ENCODE results near the gene PAAF1. TPM values are rescaled to one million over a fixed set of nuclear protein-coding genes. Genes with fewer than 3 reads are reported as not detected.

The PAAF1 gene
- total and polyA plus RNA-seq, 2 experiments from 2014 or later = 6.7 to 24.1 TPM

GRCh38 chr11:73839123-73839457 lies 37.7 kb upstream of the PAAF1 start:
- TF ChIP-seq EZH2phosphoT487 (IDR thresholded peaks at IDR 0.05; ENCODE audit: insufficient read depth, low read depth) (no peak), EZH2 (IDR thresholded peaks at IDR 0.05; ENCODE audit: insufficient read depth, poor library complexity, severe bottlenecking) (no peak)
- Histone ChIP-seq H3K27ac (no peak overlapping the region), H2AFZ (no peak overlapping the region), H3K27me3 (replicated peaks; ENCODE audit: insufficient read depth) (no peaks in the 10 kb centered on the region), H3K9me2 (ENCODE audit: insufficient read depth) (no peaks in the 10 kb centered on the region), H3K4me2 (ENCODE audit: unreplicated experiment) (no peak overlapping the region), H3K36me3 (ENCODE audit: low read depth) (no peaks in the 10 kb centered on the region), H3K9me3 (ENCODE audit: low read depth) (no peaks in the 10 kb centered on the region), H4K20me1 (ENCODE audit: insufficient read depth) (no peaks in the 10 kb centered on the region), H3K79me2 (ENCODE audit: insufficient read depth) (no peaks in the 10 kb centered on the region), H3F3A (ENCODE audit: insufficient read depth) (0 out of 2 replicates have a peak, but pooled peaks cover 8% of the 10 kb centered on the region), H3K4me3 (no peak overlapping the region), H3K9ac (no peak overlapping the region), H3K4me1 (ENCODE audit: insufficient read depth) (peaks cover 8% of the 10 kb centered on the region; the same call in 1 of the 2 replicates)
- DNase-seq = no peak
- in situ Hi-C loops (cut with MboI) = no loop called here

GRCh38 chr11:73851046-73851764 lies 25.6 kb upstream of the PAAF1 start:
- no peak overlapping the region for H3K27ac ChIP-seq
- TF ChIP-seq EZH2 (IDR thresholded peaks at IDR 0.05; ENCODE audit: insufficient read depth, poor library complexity, severe bottlenecking) (no peak), EZH2phosphoT487 (IDR thresholded peaks at IDR 0.05; ENCODE audit: insufficient read depth, low read depth) (no peak)
- H3K4me2 ChIP-seq (ENCODE audit: unreplicated experiment) = no peak overlapping the region
- no peak overlapping the region for H3K9ac ChIP-seq
- H3K4me3 ChIP-seq = no peak overlapping the region
- H3K9me2 ChIP-seq (ENCODE audit: insufficient read depth) = no peaks in the 10 kb centered on the region
- H3F3A ChIP-seq (ENCODE audit: insufficient read depth) = no peaks in the 10 kb centered on the region
- in situ Hi-C loops (cut with MboI) = no loop called here
- no peaks in the 10 kb centered on the region for H3K79me2 ChIP-seq (ENCODE audit: insufficient read depth)
- 96 to 97% methylated on average over 3 of the region's 3 CpGs for WGBS, 2 experiments (ENCODE audit: low coverage in 1 of 2, low lambda C conversion rate in 2 of 2, missing lambda C conversion rate in 2 of 2)
- DNase-seq = no peak
- no peaks in the 10 kb centered on the region for H3K27me3 ChIP-seq (replicated peaks; ENCODE audit: insufficient read depth)
- H3K36me3 ChIP-seq (ENCODE audit: low read depth) = no peaks in the 10 kb centered on the region
- no peaks in the 10 kb centered on the region for H3K9me3 ChIP-seq (ENCODE audit: low read depth)
- no peaks in the 10 kb centered on the region for H4K20me1 ChIP-seq (ENCODE audit: insufficient read depth)
- no peak overlapping the region for H2AFZ ChIP-seq
- no peaks in the 10 kb centered on the region; the same call in 1 of the 2 replicates for H3K4me1 ChIP-seq (ENCODE audit: insufficient read depth)

DNA sequence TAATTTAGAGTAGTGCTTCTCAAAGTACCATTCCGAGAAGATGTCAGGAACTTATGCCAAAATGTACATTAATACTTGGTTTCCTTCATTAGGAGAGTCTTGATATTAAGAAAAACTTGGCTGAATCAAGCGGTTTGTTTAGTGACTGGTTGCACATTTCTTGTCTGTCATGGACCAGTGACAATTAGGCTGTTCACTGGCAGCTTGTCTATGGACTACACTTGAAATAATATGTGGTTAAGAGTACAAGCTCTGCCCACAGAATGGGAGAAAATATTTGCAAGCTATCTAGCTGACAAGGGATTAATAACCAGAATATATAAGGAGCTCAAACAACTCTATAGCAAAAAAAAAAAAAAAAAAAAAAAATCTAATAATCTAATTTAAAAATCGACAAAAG lies 24.8 kb upstream of the PAAF1 start:
- H3K27ac ChIP-seq = no peak overlapping the region
- no peak overlapping the region for H3K4me3 ChIP-seq
- DNase-seq = no peak
- H4K20me1 ChIP-seq (ENCODE audit: insufficient read depth) = no peaks in the 10 kb centered on the region
- H3K9me2 ChIP-seq (ENCODE audit: insufficient read depth) = no peaks in the 10 kb centered on the region
- TF ChIP-seq EZH2 (IDR thresholded peaks at IDR 0.05; ENCODE audit: insufficient read depth, poor library complexity, severe bottlenecking) (no peak), EZH2phosphoT487 (IDR thresholded peaks at IDR 0.05; ENCODE audit: insufficient read depth, low read depth) (no peak)
- H3K4me1 ChIP-seq (ENCODE audit: insufficient read depth) = no peaks in the 10 kb centered on the region; the same call in 1 of the 2 replicates
- no peaks in the 10 kb centered on the region for H3K9me3 ChIP-seq (ENCODE audit: low read depth)
- H2AFZ ChIP-seq = no peak overlapping the region
- no peak overlapping the region for H3K9ac ChIP-seq
- H3F3A ChIP-seq (ENCODE audit: insufficient read depth) = no peaks in the 10 kb centered on the region
- no peaks in the 10 kb centered on the region for H3K27me3 ChIP-seq (replicated peaks; ENCODE audit: insufficient read depth)
- in situ Hi-C loops (cut with MboI) = no loop called here
- WGBS, 2 experiments (ENCODE audit: low coverage in 1 of 2, low lambda C conversion rate in 2 of 2, missing lambda C conversion rate in 2 of 2) = 76 to 78% methylated on average over 3 of the region's 3 CpGs
- H3K79me2 ChIP-seq (ENCODE audit: insufficient read depth) = no peaks in the 10 kb centered on the region
- no peak overlapping the region for H3K4me2 ChIP-seq (ENCODE audit: unreplicated experiment)
- H3K36me3 ChIP-seq (ENCODE audit: low read depth) = no peaks in the 10 kb centered on the region

DNA sequence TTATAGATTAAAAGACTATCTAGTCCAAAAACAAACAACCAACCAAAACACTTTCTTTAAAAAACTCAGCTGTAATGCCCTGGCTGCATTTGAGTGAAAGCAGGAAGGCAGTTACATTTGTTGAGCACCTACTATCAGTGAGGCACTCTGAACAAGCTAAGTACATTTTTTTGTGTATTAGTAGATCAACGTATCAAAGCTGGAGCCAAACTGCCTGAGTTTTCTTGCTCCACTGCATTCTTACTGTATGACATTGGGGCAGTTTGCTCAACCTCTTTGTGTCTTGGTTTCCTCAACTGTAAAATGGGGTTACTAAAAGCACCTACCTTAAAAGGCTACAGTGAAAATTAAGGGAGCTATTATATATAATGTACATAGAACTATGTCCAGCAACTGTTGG lies 22.1 kb upstream of the PAAF1 start:
- H3K4me2 ChIP-seq (ENCODE audit: unreplicated experiment) = no peak overlapping the region
- peak; percentile 73 for DNase-seq
- no peaks in the 10 kb centered on the region for H3K9me3 ChIP-seq (ENCODE audit: low read depth)
- no peak overlapping the region for H3K9ac ChIP-seq
- H3K9me2 ChIP-seq (ENCODE audit: insufficient read depth) = no peaks in the 10 kb centered on the region
- no peak overlapping the region for H2AFZ ChIP-seq
- no peaks in the 10 kb centered on the region for H3F3A ChIP-seq (ENCODE audit: insufficient read depth)
- H3K36me3 ChIP-seq (ENCODE audit: low read depth) = no peaks in the 10 kb centered on the region
- H4K20me1 ChIP-seq (ENCODE audit: insufficient read depth) = no peaks in the 10 kb centered on the region
- H3K79me2 ChIP-seq (ENCODE audit: insufficient read depth) = no peaks in the 10 kb centered on the region
- in situ Hi-C loops (cut with MboI) = no loop called here
- TF ChIP-seq EZH2 (IDR thresholded peaks at IDR 0.05; ENCODE audit: insufficient read depth, poor library complexity, severe bottlenecking) = no peak
- TF ChIP-seq EZH2phosphoT487 (IDR thresholded peaks at IDR 0.05; ENCODE audit: insufficient read depth, low read depth) = no peak
- H3K4me1 ChIP-seq (ENCODE audit: insufficient read depth) = no peaks in the 10 kb centered on the region; the same call in 1 of the 2 replicates
- no peaks in the 10 kb centered on the region for H3K27me3 ChIP-seq (replicated peaks; ENCODE audit: insufficient read depth)
- no peak overlapping the region for H3K4me3 ChIP-seq
- 21 to 24% methylated on average over 1 of the region's 1 CpG for WGBS, 2 experiments (ENCODE audit: low coverage in 1 of 2, low lambda C conversion rate in 2 of 2, missing lambda C conversion rate in 2 of 2)
- no peak overlapping the region; the same call in 1 of the 2 replicates for H3K27ac ChIP-seq
